GM12874 (cell line): ENCODE measurements around the gene MBOAT1.

Experiments used
- CTCF ChIP-seq: IDR thresholded peaks from 2 replicates; pipeline ENCODE4 v1.5.1; 2011; ENCODE audit warnings: low read depth, mild to moderate bottlenecking, control low read depth, low read length, moderate library complexity; ENCODE audit not compliant: insufficient read depth

The MBOAT1 gene

GRCh38 chr6:20237677-20238460 lies 25.6 kb upstream of the MBOAT1 start:
- no peak for TF ChIP-seq CTCF

DNA sequence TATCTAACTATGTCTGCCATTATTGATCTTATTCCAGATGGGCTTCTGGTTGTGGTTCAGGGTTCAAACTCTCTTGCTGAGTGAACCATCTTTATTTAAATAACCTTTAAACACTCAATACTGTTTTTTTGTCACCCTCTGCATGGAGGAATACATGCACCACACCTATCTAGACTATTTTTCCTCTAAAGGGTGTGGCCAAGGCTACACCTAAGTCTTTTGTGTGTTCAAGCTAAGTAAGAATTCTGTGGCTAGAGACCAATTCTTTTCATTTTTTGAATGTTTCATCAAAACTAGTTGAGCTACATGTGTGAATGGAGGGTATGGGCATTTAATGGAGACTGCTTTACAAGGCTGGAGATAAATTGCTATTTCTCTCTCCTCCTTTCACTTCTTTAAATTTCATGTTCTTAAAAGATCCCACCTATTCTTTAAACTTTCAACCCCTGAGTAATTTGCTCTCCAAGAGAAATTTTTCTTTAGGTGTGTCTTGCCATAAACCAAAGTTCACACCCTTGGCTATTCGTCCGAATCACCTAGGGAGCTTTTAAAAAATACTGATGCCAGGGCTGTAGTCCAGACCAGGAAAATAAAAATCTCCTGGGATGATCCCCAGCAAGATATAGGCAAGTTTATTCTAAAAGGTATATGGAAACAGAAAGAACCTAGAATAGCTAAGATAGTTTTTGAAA lies 24.8 kb upstream of the MBOAT1 start:
- TF ChIP-seq CTCF, result no peak

DNA sequence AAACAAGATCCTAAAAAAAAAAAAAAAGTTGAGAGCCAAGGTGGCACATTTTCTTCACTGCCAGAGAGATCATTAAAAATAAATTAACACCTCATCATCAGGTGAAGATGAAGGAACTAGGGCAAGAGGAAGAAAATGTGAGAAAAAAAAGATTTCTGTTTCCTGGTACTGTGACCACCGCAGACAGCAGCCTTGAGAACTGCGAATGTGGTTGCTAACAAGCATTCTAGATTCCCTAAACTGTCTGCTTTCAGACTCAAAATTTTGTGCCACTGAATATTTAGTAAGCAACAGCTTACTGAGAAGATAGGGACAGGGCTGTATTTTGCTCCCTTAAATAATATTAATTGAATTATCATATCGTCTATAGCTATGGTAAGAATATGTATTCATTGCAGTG lies 24.1 kb upstream of the MBOAT1 start:
- TF ChIP-seq CTCF, result no peak

GRCh38 chr6:20235041-20235440 lies 22.8 kb upstream of the MBOAT1 start:
- no peak for TF ChIP-seq CTCF

GRCh38 chr6:20234136-20234535 lies 21.9 kb upstream of the MBOAT1 start:
- no peak for TF ChIP-seq CTCF

- TF ChIP-seq CTCF, result no peak
Measured at GRCh38 chr6:20233007-20233730, 20.9 kb upstream of the MBOAT1 start.

GRCh38 chr6:20232188-20232587 lies 19.9 kb upstream of the MBOAT1 start:
- no peak for TF ChIP-seq CTCF
